Hepatocyte (in vitro differentiated cells): ENCODE measurements around the gene RCOR3. TPM values are rescaled to one million over a fixed set of nuclear protein-coding genes. Genes with fewer than 3 reads are reported as not detected.
"Not testable (repeated sequence)": the region's sequence is repeated elsewhere in the genome, so short reads cannot be mapped to it uniquely, and the experiment has no call there.

Source experiments
- DNase-seq: peaks from one replicate; pipeline ENCODE4 v3.0.0-alpha.2; 2016; ENCODE audit warnings: low spot score
- H2AFZ ChIP-seq: fragments of 200-600 bp; sonication (generic); 2 replicates; pipeline ENCODE4 v1.6.0; 2016; ENCODE audit warnings: antibody characterized with exemption, mild to moderate bottlenecking
- H3K27ac ChIP-seq: fragments of 200-600 bp; sonication (generic); 2 replicates; pipeline ENCODE4 v1.5.1; 2016; ENCODE audit warnings: mild to moderate bottlenecking
- H3K27me3 ChIP-seq: fragments of 200-600 bp; sonication (generic); 2 replicates; pipeline ENCODE4 v1.6.1; 2016
- H3K36me3 ChIP-seq: fragments of 200-600 bp; sonication (generic); replicated peaks from 2 replicates; pipeline ENCODE4 v1.5.1; 2016; ENCODE audit warnings: low read depth; ENCODE audit not compliant: insufficient read depth
- H3K4me1 ChIP-seq: fragments of 200-600 bp; sonication (generic); 2 replicates; pipeline ENCODE4 v1.5.1; 2016; ENCODE audit warnings: mild to moderate bottlenecking, moderate library complexity; ENCODE audit not compliant: insufficient read depth
- H3K4me2 ChIP-seq: fragments of 200-600 bp; sonication (generic); 2 replicates; pipeline ENCODE4 v1.6.0; 2016
- H3K4me3 ChIP-seq: fragments of 200-600 bp; sonication (generic); 2 replicates; pipeline ENCODE4 v1.5.1; 2016; ENCODE audit warnings: mild to moderate bottlenecking
- H3K79me2 ChIP-seq: fragments of 200-600 bp; sonication (generic); 2 replicates; pipeline ENCODE4 v1.6.0; 2017; ENCODE audit warnings: mild to moderate bottlenecking
- H3K9me2 ChIP-seq: fragments of 200-600 bp; sonication (generic); replicated peaks from 2 replicates; pipeline ENCODE4 v1.6.0; 2017; ENCODE audit warnings: mild to moderate bottlenecking; ENCODE audit not compliant: insufficient read depth
- H3K9me3 ChIP-seq: fragments of 200-600 bp; sonication (generic); 2 replicates; pipeline ENCODE4 v1.5.1; 2016; ENCODE audit warnings: low read depth, mild to moderate bottlenecking
- H4K20me1 ChIP-seq: fragments of 200-600 bp; sonication (generic); 2 replicates; pipeline ENCODE4 v1.6.0; 2016; ENCODE audit warnings: mild to moderate bottlenecking; ENCODE audit not compliant: insufficient read depth, poor library complexity, severe bottlenecking
- CTCF ChIP-seq: fragments of 200-600 bp; sonication (generic); IDR thresholded peaks from 2 replicates; pipeline ENCODE4 v1.5.1; 2016; ENCODE audit warnings: antibody characterized with exemption, mild to moderate bottlenecking; ENCODE audit not compliant: poor library complexity
- EZH2 ChIP-seq: fragments of 200-600 bp; sonication (generic); IDR thresholded peaks from 2 replicates; pipeline ENCODE4 v1.6.1; 2016; ENCODE audit warnings: antibody characterized with exemption, mild to moderate bottlenecking, borderline replicate concordance
- EZH2phosphoT487 ChIP-seq: fragments of 200-600 bp; sonication (generic); IDR thresholded peaks from one replicate; pipeline ENCODE4 v1.6.1; 2018; ENCODE audit warnings: antibody characterized with exemption, mild to moderate bottlenecking, low read depth, moderate library complexity; ENCODE audit not compliant: unreplicated experiment, severe bottlenecking
- WGBS: methylation state at CpG from one replicate; pipeline ENCODE4 v1.1.6; 2016; ENCODE audit warnings: low lambda C conversion rate; ENCODE audit errors: missing lambda C conversion rate; 5-methylcytosine and 5-hydroxymethylcytosine counted together
- polyA plus RNA-seq: library from polyadenylated mRNA; unstranded; fragments of >200 nt; fragmentation: Nextera tagmentation; extraction: Ambion mirVana; gene quantifications from 2 replicates; pipeline ENCODE4 v1.2.1, GENCODE V29; 2016
- total RNA-seq: library from RNA; depleted of rRNA; stranded (reverse); fragments of >200 nt; gene quantifications from 2 replicates; pipeline ENCODE4 v1.2.3, GENCODE V29; 2014

The RCOR3 gene
- total and polyA plus RNA-seq, 2 experiments from 2014 or later: 25.0 to 39.6 TPM

GRCh38 chr1:211260141-211261107 is 1.3 kb downstream of the RCOR3 start:
- Histone ChIP-seq H3K27ac (peak overlapping the region; percentile 99), H3K27me3 (no peaks in the 10 kb centered on the region), H3K4me3 (peak overlapping the region; percentile 96), H3K9me2 (no peaks in the 10 kb centered on the region), H4K20me1 (peaks cover 5% of the 10 kb centered on the region), H3K79me2 (peaks cover 44% of the 10 kb centered on the region), H3K36me3 (no peaks in the 10 kb centered on the region), H3K9me3 (no peaks in the 10 kb centered on the region), H3K4me1 (peaks cover 21% of the 10 kb centered on the region), H3K4me2 (peak overlapping the region; percentile 85), H2AFZ (peak overlapping the region; percentile 57)
- under 1% methylated on average over 45 of the region's 59 CpGs for WGBS
- TF ChIP-seq CTCF (no peak), EZH2phosphoT487 (no peak), EZH2 (no peak)
- DNase-seq: peak; percentile 88

GRCh38 chr1:211261229-211261628 is 2.1 kb downstream of the RCOR3 start:
- H2AFZ ChIP-seq: peak overlapping the region; percentile 36
- no peak for DNase-seq
- no peaks in the 10 kb centered on the region for H3K27me3 ChIP-seq
- H3K9me2 ChIP-seq: no peaks in the 10 kb centered on the region
- no peaks in the 10 kb centered on the region for H3K36me3 ChIP-seq
- 50% methylated on average over 2 of the region's 2 CpGs for WGBS
- H3K9me3 ChIP-seq: no peaks in the 10 kb centered on the region
- H4K20me1 ChIP-seq: peaks cover 5% of the 10 kb centered on the region
- peak overlapping the region; percentile 73 for H3K27ac ChIP-seq
- H3K4me3 ChIP-seq: peak overlapping the region; percentile 96
- peaks cover 19% of the 10 kb centered on the region for H3K4me1 ChIP-seq
- TF ChIP-seq CTCF (no peak), EZH2phosphoT487 (no peak), EZH2 (no peak)
- peak overlapping the region; percentile 85 for H3K4me2 ChIP-seq
- peaks cover 47% of the 10 kb centered on the region for H3K79me2 ChIP-seq

GRCh38 chr1:211263022-211263421 is 3.9 kb downstream of the RCOR3 start:
- 97% methylated on average over 1 of the region's 5 CpGs for WGBS
- not testable (repeated sequence) for H3K27me3 ChIP-seq, H3K4me1 ChIP-seq, H3K27ac ChIP-seq, H3K4me2 ChIP-seq, H3K4me3 ChIP-seq, DNase-seq, H3K36me3 ChIP-seq, H2AFZ ChIP-seq, H4K20me1 ChIP-seq, H3K9me2 ChIP-seq, H3K9me3 ChIP-seq
- peaks cover 58% of the 10 kb centered on the region for H3K79me2 ChIP-seq

- H3K4me3 ChIP-seq: no peak overlapping the region
- H2AFZ ChIP-seq: no peak overlapping the region
- no peaks in the 10 kb centered on the region for H3K9me2 ChIP-seq
- H3K27ac ChIP-seq: no peak overlapping the region
- H3K4me1 ChIP-seq: no peaks in the 10 kb centered on the region
- no peaks in the 10 kb centered on the region for H3K27me3 ChIP-seq
- H4K20me1 ChIP-seq: no peaks in the 10 kb centered on the region
- H3K79me2 ChIP-seq: peaks cover 66% of the 10 kb centered on the region
- peaks cover 5% of the 10 kb centered on the region for H3K36me3 ChIP-seq
- no peak for DNase-seq
- H3K9me3 ChIP-seq: no peaks in the 10 kb centered on the region
- 99% methylated on average over 7 of the region's 7 CpGs for WGBS
- TF ChIP-seq CTCF: no peak
- no peak for TF ChIP-seq EZH2phosphoT487
- no peak for TF ChIP-seq EZH2
- H3K4me2 ChIP-seq: no peak overlapping the region
Measured at GRCh38 chr1:211267204-211267857, 8.2 kb downstream of the RCOR3 start.
